ENCODE data around the gene PCNP. TPM values are rescaled to one million over a fixed set of nuclear protein-coding genes. Genes with fewer than 3 reads are reported as not detected.
"Not testable (repeated sequence)": the region's sequence is repeated elsewhere in the genome, so short reads cannot be mapped to it uniquely, and the experiment has no call there.

The PCNP gene
- total and polyA plus RNA-seq, 2 experiments from 2014 or later = 91.2 to 178 TPM

DNA sequence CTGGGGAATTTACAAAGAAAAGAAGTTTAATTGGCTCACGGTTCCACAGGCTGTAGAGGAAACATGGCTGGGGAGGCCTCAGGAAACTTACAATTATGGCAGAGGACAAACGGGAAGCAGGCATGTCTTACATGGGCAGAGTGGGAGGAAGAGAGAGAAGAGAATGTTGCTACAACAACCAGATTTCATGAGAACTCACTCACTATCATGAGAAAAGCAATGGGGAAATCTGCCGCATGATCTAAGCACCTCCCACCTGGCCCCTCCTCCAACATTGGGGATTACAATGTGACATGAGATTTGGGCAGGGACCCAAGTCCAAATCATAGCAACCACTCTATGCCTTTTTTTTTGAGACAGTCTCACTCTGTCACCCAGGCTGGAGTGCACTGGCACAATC lies 28.8 kb downstream of the PCNP start:
- no peak overlapping the region for H2AFZ ChIP-seq
- H3K4me1 ChIP-seq (ENCODE audit: insufficient read depth) = no peaks in the 10 kb centered on the region
- H3K27me3 ChIP-seq (replicated peaks; ENCODE audit: insufficient read depth) = no peaks in the 10 kb centered on the region
- no peaks in the 10 kb centered on the region for H3K9me3 ChIP-seq (ENCODE audit: low read depth)
- peaks cover 5% of the 10 kb centered on the region for H3F3A ChIP-seq (ENCODE audit: insufficient read depth)
- H3K9ac ChIP-seq = no peak overlapping the region
- TF ChIP-seq EZH2 (IDR thresholded peaks at IDR 0.05; ENCODE audit: insufficient read depth, poor library complexity, severe bottlenecking) = no peak
- TF ChIP-seq EZH2phosphoT487 (IDR thresholded peaks at IDR 0.05; ENCODE audit: insufficient read depth, low read depth) = no peak
- no peaks in the 10 kb centered on the region for H4K20me1 ChIP-seq (ENCODE audit: insufficient read depth)
- DNase-seq = no peak
- whole genome bisulfite sequencing, 2 experiments (ENCODE audit: low coverage in 1 of 2, low lambda C conversion rate in 2 of 2, missing lambda C conversion rate in 2 of 2) = 95 to 98% methylated on average over 3 of the region's 3 CpGs
- no peak overlapping the region for H3K27ac ChIP-seq
- H3K4me3 ChIP-seq = no peak overlapping the region
- H3K36me3 ChIP-seq (ENCODE audit: low read depth) = no peaks in the 10 kb centered on the region
- no peak overlapping the region for H3K4me2 ChIP-seq (ENCODE audit: unreplicated experiment)
- H3K9me2 ChIP-seq (ENCODE audit: insufficient read depth) = no peaks in the 10 kb centered on the region; the same call in 1 of the 2 replicates
- in situ Hi-C loops (cut with MboI) = no loop called here
- no peaks in the 10 kb centered on the region for H3K79me2 ChIP-seq (ENCODE audit: insufficient read depth)

DNA sequence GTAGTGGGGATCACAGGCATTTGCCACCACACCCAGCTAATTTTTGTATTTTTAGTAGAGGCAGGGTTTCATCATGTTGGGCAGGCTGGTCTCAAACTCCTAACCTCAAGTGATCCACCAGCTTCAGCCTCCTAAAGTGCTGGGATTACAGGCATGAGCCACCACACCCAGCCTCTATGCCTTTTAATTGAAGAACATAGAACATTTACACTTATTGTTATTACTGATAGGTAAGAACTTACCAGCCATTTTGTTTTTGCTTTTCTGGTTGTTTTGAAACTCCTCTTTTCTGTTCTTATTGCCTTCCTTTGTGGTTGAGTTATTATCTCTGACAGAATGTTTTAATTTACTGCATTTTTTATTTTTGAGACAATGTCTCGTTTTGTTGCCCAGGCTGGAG lies 29.2 kb downstream of the PCNP start:
- Histone ChIP-seq H3K79me2 (ENCODE audit: insufficient read depth) (no peaks in the 10 kb centered on the region), H3K9ac (no peak overlapping the region), H4K20me1 (ENCODE audit: insufficient read depth) (no peaks in the 10 kb centered on the region), H3K9me2 (ENCODE audit: insufficient read depth) (no peaks in the 10 kb centered on the region; the same call in 1 of the 2 replicates), H3K27ac (no peak overlapping the region), H3K4me3 (no peak overlapping the region), H3F3A (ENCODE audit: insufficient read depth) (peaks cover under 1% of the 10 kb centered on the region; the same call in 1 of the 2 replicates), H3K9me3 (ENCODE audit: low read depth) (no peaks in the 10 kb centered on the region), H3K4me2 (ENCODE audit: unreplicated experiment) (no peak overlapping the region), H3K36me3 (ENCODE audit: low read depth) (no peaks in the 10 kb centered on the region), H3K4me1 (ENCODE audit: insufficient read depth) (no peaks in the 10 kb centered on the region), H3K27me3 (replicated peaks; ENCODE audit: insufficient read depth) (no peaks in the 10 kb centered on the region), H2AFZ (no peak overlapping the region)
- WGBS, 2 experiments (ENCODE audit: low coverage in 1 of 2, low lambda C conversion rate in 2 of 2, missing lambda C conversion rate in 2 of 2) = 87 to 100% methylated on average over 1 of the region's 1 CpG
- in situ Hi-C loops (cut with MboI) = no loop called here
- TF ChIP-seq EZH2phosphoT487 (IDR thresholded peaks at IDR 0.05; ENCODE audit: insufficient read depth, low read depth) (no peak), EZH2 (IDR thresholded peaks at IDR 0.05; ENCODE audit: insufficient read depth, poor library complexity, severe bottlenecking) (no peak)
- no peak for DNase-seq

DNA sequence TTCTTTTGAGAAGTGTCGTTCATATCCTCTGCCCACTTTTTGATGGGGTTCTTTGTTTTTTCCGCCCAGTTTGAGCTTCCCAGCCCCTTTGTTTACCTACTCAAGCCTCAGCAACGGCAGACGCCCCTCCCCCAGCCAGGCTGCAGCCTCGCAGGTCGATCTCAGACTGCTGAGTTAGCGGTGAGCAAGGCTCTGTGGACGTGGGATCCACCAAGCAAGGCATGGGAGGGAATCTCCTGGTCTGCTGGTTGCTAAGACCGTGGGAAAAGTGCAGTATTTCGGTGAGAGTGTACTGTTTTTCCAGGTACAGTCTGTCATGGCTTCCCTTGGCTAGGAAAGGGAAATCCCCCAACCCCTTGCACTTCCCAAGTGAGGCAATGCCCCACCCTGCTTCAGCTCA lies 31.4 kb downstream of the PCNP start:
- in situ Hi-C loops (cut with MboI); H3K4me2 ChIP-seq (ENCODE audit: unreplicated experiment); H3K27me3 ChIP-seq (replicated peaks; ENCODE audit: insufficient read depth); H3K9me3 ChIP-seq (ENCODE audit: low read depth); H3K36me3 ChIP-seq (ENCODE audit: low read depth); H2AFZ ChIP-seq; H3K4me3 ChIP-seq; H3K79me2 ChIP-seq (ENCODE audit: insufficient read depth); H3K9ac ChIP-seq; H3K9me2 ChIP-seq (ENCODE audit: insufficient read depth); H3K4me1 ChIP-seq (ENCODE audit: insufficient read depth); H3F3A ChIP-seq (ENCODE audit: insufficient read depth); H4K20me1 ChIP-seq (ENCODE audit: insufficient read depth); DNase-seq; H3K27ac ChIP-seq: not testable (repeated sequence)
- 80 to 81% methylated on average over 10 of the region's 10 CpGs for WGBS, 2 experiments (ENCODE audit: low coverage in 1 of 2, low lambda C conversion rate in 2 of 2, missing lambda C conversion rate in 2 of 2)

DNA sequence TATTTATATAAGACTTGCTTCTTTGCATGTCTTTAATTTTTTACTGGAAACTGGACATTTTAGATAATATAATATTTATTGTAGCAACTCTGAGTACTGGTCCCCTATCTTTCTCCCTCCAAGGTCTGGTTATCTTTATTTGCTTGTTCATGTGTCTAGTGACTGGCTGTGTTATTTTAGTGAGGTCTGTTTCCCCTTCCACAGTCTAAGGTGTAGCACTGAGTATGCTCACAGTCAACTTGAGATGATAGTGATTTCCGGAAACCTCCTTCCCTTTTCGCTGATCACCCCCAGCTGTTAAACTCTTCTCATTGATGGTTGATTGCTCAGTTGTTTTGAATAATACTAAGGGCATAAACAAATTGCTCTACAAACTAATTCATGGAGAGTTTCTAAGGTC lies 37.0 kb downstream of the PCNP start:
- Histone ChIP-seq H3K4me1 (ENCODE audit: insufficient read depth) (no peaks in the 10 kb centered on the region), H3K4me2 (ENCODE audit: unreplicated experiment) (no peak overlapping the region), H3K4me3 (no peak overlapping the region), H3K9me2 (ENCODE audit: insufficient read depth) (no peaks in the 10 kb centered on the region), H3F3A (ENCODE audit: insufficient read depth) (no peaks in the 10 kb centered on the region), H3K27ac (no peak overlapping the region), H4K20me1 (ENCODE audit: insufficient read depth) (no peaks in the 10 kb centered on the region), H3K27me3 (replicated peaks; ENCODE audit: insufficient read depth) (no peaks in the 10 kb centered on the region), H3K79me2 (ENCODE audit: insufficient read depth) (no peaks in the 10 kb centered on the region), H3K9me3 (ENCODE audit: low read depth) (no peaks in the 10 kb centered on the region), H2AFZ (no peak overlapping the region), H3K36me3 (ENCODE audit: low read depth) (no peaks in the 10 kb centered on the region), H3K9ac (no peak overlapping the region)
- 94 to 99% methylated on average over 2 of the region's 2 CpGs for WGBS, 2 experiments (ENCODE audit: low coverage in 1 of 2, low lambda C conversion rate in 2 of 2, missing lambda C conversion rate in 2 of 2)
- DNase-seq = no peak
- in situ Hi-C loops (cut with MboI) = no loop called here
- TF ChIP-seq EZH2phosphoT487 (IDR thresholded peaks at IDR 0.05; ENCODE audit: insufficient read depth, low read depth) = no peak

DNA sequence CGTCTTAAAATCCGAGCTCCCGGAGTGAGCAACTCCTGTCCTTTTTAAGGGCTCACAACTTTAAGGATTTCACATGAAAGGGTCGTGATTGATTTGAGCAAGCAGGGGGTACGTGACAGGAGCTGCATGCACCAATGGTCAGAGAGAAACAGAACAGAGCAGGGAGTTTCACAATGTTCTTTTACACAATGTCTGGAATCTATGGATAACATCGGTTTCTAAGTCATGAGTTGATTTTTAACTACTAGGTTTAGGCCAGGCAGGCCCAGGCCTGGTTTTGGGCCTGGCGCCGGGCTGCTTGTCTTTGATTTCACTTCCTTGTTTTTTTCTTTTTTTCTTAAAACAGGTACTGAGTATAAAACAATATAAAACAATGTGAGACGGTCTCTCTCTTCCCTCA lies 39.0 kb downstream of the PCNP start:
- H4K20me1 ChIP-seq (ENCODE audit: insufficient read depth); H3K4me1 ChIP-seq (ENCODE audit: insufficient read depth); H3F3A ChIP-seq (ENCODE audit: insufficient read depth); H2AFZ ChIP-seq; H3K36me3 ChIP-seq (ENCODE audit: low read depth); H3K9me3 ChIP-seq (ENCODE audit: low read depth); in situ Hi-C loops (cut with MboI); H3K9ac ChIP-seq; H3K79me2 ChIP-seq (ENCODE audit: insufficient read depth); H3K4me3 ChIP-seq; H3K27ac ChIP-seq; H3K4me2 ChIP-seq (ENCODE audit: unreplicated experiment); H3K27me3 ChIP-seq (replicated peaks; ENCODE audit: insufficient read depth); H3K9me2 ChIP-seq (ENCODE audit: insufficient read depth); DNase-seq: not testable (repeated sequence)
- WGBS, 2 experiments (ENCODE audit: low coverage in 1 of 2, low lambda C conversion rate in 2 of 2, missing lambda C conversion rate in 2 of 2) = 70 to 74% methylated on average over 8 to 9 of the region's 9 CpGs

Measured in GM23248 (cell line).